NK-92 (cell line): ENCODE results near the gene MARCHF5.
"Not testable (repeated sequence)": the region's sequence is repeated elsewhere in the genome, so short reads cannot be mapped to it uniquely, and the experiment has no call there.

Experiments
- DNase-seq: peaks from one replicate; lab custom pipeline; 2025; ENCODE audit not compliant: unreplicated experiment; lab: John Stamatoyannopoulos, UW

MARCHF5 gene

GRCh38 chr10:92385831-92386230 is 94.9 kb downstream of the MARCHF5 start:
- no peak for DNase-seq

GRCh38 chr10:92387289-92387940 is 96.4 kb downstream of the MARCHF5 start:
- no peak for DNase-seq

- not testable (repeated sequence) for DNase-seq
Measured at GRCh38 chr10:92393173-92393572, 102.2 kb downstream of the MARCHF5 start.

GRCh38 chr10:92395271-92395670 is 104.3 kb downstream of the MARCHF5 start:
- DNase-seq: no peak

GRCh38 chr10:92402234-92402633 is 111.3 kb downstream of the MARCHF5 start:
- DNase-seq: not testable (repeated sequence)
